Measurements from ENCODE around the gene ITGB8.

GRCh38 chr7:20317413-20317812 is 13.3 kb upstream of the ITGB8 start:
- TF ChIP-seq CTCF (conservative IDR thresholded peaks at IDR 0.05) (no peak), ZFX (IDR thresholded peaks at IDR 0.05) (no peak)

Measured in C4-2B (cell line).